Subcutaneous adipose tissue (tissue), 4 donors: ENCODE results near the gene ZNF101. TPM values are rescaled to one million over a fixed set of nuclear protein-coding genes. Genes with fewer than 3 reads are reported as not detected.

Experiments used
- total RNA-seq, 4 donors: library from RNA; depleted of rRNA; stranded (reverse); fragments of >200 nt; gene quantifications; one replicate each; pipeline ENCODE4 v1.1.0, GENCODE V29; 2016
- TF ChIP-seq, protein P1 (sequence below): fragments of 450-650 bp; IDR thresholded peaks from one replicate; pipeline ENCODE4 v1.5.1; 2016; ENCODE audit warnings: low read depth, mild to moderate bottlenecking, control low read depth, antibody characterized with exemption, moderate library complexity

ZNF101 gene
- total RNA-seq, 4 donors from 2014 or later = 4.5 to 11.6 (median 5.6) TPM

DNA sequence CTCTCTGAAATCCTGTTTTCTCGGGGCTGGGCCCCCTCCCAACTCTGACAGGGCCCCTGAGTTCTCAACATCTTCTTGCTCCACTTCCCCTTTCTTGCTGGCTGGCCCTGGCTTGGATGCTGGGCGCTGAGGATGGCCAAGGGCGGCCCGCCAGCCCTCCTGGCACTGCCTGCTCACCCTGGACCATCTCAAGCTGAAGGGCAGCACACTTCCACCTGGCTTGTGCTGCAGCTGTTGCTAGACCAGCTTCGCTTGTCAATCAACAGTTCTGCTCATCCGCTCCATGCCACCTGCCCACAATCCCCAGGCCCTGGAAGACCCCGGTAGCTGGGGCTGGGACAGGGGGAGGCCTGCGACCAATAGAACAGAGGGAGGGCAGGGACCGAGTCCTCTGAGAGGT is 18.3 kb upstream of the ZNF101 start:
- TF ChIP-seq, protein P1, sequence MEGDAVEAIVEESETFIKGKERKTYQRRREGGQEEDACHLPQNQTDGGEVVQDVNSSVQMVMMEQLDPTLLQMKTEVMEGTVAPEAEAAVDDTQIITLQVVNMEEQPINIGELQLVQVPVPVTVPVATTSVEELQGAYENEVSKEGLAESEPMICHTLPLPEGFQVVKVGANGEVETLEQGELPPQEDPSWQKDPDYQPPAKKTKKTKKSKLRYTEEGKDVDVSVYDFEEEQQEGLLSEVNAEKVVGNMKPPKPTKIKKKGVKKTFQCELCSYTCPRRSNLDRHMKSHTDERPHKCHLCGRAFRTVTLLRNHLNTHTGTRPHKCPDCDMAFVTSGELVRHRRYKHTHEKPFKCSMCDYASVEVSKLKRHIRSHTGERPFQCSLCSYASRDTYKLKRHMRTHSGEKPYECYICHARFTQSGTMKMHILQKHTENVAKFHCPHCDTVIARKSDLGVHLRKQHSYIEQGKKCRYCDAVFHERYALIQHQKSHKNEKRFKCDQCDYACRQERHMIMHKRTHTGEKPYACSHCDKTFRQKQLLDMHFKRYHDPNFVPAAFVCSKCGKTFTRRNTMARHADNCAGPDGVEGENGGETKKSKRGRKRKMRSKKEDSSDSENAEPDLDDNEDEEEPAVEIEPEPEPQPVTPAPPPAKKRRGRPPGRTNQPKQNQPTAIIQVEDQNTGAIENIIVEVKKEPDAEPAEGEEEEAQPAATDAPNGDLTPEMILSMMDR = no peak

DNA sequence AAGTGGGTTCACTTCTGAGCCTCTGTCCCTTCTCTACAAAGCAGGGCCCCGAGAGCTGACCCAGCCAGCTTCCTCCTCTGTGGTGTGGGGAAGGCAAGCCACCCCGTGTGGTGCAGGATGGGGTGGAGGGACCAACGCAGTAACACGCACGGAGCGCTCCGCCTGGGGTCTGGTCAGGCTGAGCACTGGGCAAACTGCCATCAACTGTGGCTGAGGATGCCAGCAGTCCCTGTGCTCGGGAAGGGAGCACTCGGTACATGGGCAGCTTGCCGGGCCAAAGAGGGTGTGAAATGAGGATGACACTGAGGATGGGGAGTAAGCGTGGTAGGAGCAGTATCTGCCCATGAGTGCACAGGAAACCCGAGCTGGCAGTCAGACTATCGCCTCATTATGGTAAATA is 17.6 kb upstream of the ZNF101 start:
- TF ChIP-seq, protein P1 = no peak

DNA sequence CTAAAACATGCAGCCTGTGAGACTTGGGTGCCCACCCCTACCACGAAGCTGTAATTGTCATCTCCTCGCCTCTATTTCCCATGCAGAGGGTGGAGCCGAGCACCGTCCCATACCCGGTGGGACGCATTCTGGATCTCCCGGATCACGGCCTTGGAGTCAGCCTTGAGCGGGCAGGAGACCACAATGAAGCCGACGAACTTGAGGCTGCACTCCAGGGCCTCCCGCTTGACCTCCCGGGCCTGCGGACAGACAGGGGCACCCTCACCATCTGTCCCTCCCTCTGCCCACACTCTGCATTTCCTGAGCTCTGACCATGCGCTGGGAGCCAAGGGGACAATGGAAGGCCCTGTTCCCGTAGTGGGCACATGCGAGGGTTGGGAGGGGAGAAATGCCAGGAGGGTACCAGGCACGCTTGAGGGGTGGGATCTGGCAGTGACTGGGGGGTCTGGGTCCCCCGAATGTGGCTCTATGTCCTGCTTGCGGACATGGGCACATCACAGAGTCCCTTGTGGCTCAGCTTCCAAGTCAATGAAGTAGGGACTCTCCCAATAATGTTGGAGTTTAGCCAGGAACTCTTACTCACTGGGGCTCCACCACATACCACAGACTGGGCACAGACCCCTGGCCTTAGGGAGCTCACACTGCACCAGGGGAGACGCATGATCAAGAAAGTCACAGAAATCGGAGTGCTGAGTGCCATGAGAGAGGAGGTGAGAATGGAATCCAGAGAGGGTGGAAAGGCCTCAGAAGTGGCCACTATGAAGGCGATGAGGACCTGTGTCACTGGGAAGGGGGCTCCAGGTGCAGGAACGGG is 15.9 kb upstream of the ZNF101 start:
- TF ChIP-seq, protein P1 = no peak

DNA sequence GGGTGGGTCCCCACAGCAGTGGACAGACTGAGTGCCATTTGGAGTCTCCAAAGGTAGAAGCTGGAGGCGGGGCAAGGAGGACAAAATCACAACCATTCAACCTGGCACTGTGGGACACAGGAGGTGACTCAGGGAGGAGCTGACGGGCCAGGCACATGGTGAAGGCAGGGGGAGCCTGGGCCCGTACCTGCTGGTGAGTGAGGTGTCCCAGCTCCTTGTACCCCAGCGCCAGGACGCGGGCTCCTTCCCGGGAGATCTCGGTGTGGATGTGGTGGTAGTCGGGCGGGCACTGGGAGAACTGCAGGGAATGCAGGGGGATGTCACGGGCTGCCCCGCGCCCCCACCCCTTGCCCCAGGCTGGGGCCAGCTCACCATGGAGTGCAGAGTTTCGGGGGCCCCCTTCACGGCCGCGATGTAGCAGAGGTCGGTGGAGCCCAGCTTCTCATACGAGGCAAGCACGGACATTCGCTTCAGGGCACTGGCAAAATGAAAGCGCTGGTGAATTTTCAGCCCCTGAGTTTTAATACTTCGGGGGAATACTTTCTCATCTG is 15.0 kb upstream of the ZNF101 start:
- TF ChIP-seq, protein P1 = no peak

DNA sequence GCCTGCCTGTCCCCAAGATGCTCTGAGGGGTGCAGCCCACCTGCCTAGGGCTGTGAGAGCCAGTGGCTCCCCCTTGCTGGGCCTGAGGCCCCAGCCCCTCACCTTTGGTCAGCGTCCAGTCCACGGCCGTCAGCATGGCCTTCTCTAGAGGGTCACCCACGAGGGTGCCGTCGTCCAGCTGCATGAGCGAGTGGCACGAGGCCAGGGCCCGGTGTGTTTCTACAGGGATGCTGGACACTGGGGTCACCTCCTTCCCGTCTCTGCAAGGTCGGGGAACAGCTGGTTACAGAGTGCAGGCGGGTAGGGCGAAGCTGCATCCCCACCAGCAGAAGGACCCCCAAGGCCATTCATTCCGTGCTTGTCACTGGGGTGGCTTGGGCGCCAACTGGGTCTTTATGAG is 14.2 kb upstream of the ZNF101 start:
- TF ChIP-seq, protein P1 = no peak

DNA sequence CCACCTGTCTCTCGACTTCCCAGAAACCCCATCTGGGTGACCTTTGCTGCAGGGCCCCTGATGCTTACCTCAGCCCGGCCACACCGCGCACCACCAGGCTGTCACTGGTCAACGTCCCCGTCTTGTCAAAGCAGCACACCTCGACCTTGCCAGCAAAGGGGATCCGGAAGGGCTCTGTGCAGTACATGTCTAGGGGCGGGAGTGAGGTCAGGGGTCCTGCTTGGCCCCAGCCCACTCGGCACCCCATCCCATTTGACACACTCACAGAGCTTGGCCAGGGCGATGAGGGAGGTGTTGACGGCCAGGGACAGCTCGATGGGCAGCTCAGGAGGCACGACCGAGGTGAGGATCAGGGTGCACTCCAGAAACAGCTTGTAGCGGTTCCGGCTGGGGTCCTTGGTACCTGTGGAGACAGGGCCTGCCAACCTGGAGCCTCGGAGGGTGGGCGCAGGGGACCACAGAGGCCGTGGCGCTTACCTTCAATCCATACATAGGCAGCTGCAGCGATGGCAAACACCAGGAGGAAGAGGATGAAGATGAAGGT is 13.5 kb upstream of the ZNF101 start:
- TF ChIP-seq, protein P1 = no peak

DNA sequence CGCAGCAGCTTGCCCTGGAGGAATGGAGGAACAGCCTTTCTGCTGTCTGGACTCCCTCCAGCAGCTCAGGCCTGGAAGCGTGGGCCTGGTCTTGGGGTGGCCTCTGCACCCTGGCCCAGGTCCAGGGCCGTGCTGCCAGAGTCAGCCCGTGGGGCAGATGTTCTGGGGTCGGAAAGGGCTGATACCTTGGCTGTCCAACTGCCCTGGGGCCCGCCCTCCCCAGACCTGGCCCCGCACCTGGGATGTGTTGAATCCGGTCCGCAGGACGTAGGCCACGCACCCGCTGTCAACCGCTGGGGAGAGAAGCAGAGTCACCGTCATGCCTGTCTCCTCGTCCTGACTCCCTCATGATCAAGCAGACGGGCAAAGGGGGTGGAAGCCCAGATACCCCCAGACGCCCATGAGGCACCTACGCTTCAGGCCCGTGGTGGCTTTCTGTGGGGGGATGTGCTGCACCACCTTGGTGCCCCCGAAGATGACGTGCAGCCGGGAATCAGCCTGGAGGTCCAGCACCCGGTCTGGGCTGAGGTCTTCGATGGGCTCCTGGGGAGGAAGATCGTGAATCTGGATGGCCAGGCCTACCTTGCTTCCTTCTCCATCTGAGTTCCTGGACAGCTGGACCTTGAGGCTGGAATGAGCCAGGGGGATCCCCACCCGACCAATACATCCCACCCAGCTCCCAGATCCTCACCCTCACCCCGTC is 12.8 kb upstream of the ZNF101 start:
- TF ChIP-seq, protein P1 = no peak
